ENCODE data around the gene ACSF3. TPM values are rescaled to one million over a fixed set of nuclear protein-coding genes. Genes with fewer than 3 reads are reported as not detected.

Gene ACSF3
- total and polyA plus RNA-seq, 2 experiments from 2014 or later = 20.7 to 28.0 TPM

GRCh38 chr16:89159066-89159849 lies 65.6 kb downstream of the ACSF3 start:
- Histone ChIP-seq H3K79me2 (no peaks in the 10 kb centered on the region), H3K27ac (no peak overlapping the region), H3K27me3 (no peaks in the 10 kb centered on the region), H3K4me3 (no peak overlapping the region), H4K20me1 (ENCODE audit: insufficient read depth, poor library complexity, severe bottlenecking) (no peaks in the 10 kb centered on the region), H3K4me1 (ENCODE audit: insufficient read depth) (peaks cover 13% of the 10 kb centered on the region), H3K4me2 (no peak overlapping the region), H3K9me2 (replicated peaks; ENCODE audit: insufficient read depth) (no peaks in the 10 kb centered on the region), H2AFZ (no peak overlapping the region), H3K9me3 (ENCODE audit: low read depth) (no peaks in the 10 kb centered on the region), H3K36me3 (replicated peaks; ENCODE audit: insufficient read depth, low read depth) (no peaks in the 10 kb centered on the region)
- TF ChIP-seq EZH2 (IDR thresholded peaks at IDR 0.05; ENCODE audit: borderline replicate concordance) (no peak), EZH2phosphoT487 (IDR thresholded peaks at IDR 0.05; ENCODE audit: low read depth, severe bottlenecking, unreplicated experiment) (no peak), CTCF (IDR thresholded peaks at IDR 0.05; ENCODE audit: poor library complexity) (no peak)
- 89% methylated on average over 48 of the region's 48 CpGs for WGBS (ENCODE audit: low lambda C conversion rate, missing lambda C conversion rate)
- DNase-seq (ENCODE audit: low spot score) = no peak

GRCh38 chr16:89159850-89160354 lies 66.2 kb downstream of the ACSF3 start:
- H3K4me3 ChIP-seq = no peak overlapping the region
- no peak for TF ChIP-seq EZH2 (IDR thresholded peaks at IDR 0.05; ENCODE audit: borderline replicate concordance)
- TF ChIP-seq CTCF (IDR thresholded peaks at IDR 0.05; ENCODE audit: poor library complexity) = no peak
- TF ChIP-seq EZH2phosphoT487 (IDR thresholded peaks at IDR 0.05; ENCODE audit: low read depth, severe bottlenecking, unreplicated experiment) = no peak
- DNase-seq (ENCODE audit: low spot score) = no peak
- 94% methylated on average over 16 of the region's 20 CpGs for WGBS (ENCODE audit: low lambda C conversion rate, missing lambda C conversion rate)
- H3K27ac ChIP-seq = no peak overlapping the region
- no peaks in the 10 kb centered on the region for H3K79me2 ChIP-seq
- H3K4me2 ChIP-seq = no peak overlapping the region
- H3K36me3 ChIP-seq (replicated peaks; ENCODE audit: insufficient read depth, low read depth) = no peaks in the 10 kb centered on the region
- H4K20me1 ChIP-seq (ENCODE audit: insufficient read depth, poor library complexity, severe bottlenecking) = no peaks in the 10 kb centered on the region
- H3K9me2 ChIP-seq (replicated peaks; ENCODE audit: insufficient read depth) = no peaks in the 10 kb centered on the region
- H3K4me1 ChIP-seq (ENCODE audit: insufficient read depth) = peaks cover 7% of the 10 kb centered on the region
- H3K27me3 ChIP-seq = no peaks in the 10 kb centered on the region
- H3K9me3 ChIP-seq (ENCODE audit: low read depth) = no peaks in the 10 kb centered on the region
- no peak overlapping the region for H2AFZ ChIP-seq

- Histone ChIP-seq H2AFZ (no peak overlapping the region), H3K36me3 (replicated peaks; ENCODE audit: insufficient read depth, low read depth) (no peaks in the 10 kb centered on the region), H3K4me1 (ENCODE audit: insufficient read depth) (no peaks in the 10 kb centered on the region), H3K27ac (no peak overlapping the region), H3K9me3 (ENCODE audit: low read depth) (no peaks in the 10 kb centered on the region), H4K20me1 (ENCODE audit: insufficient read depth, poor library complexity, severe bottlenecking) (no peaks in the 10 kb centered on the region), H3K4me2 (no peak overlapping the region), H3K4me3 (no peak overlapping the region), H3K79me2 (no peaks in the 10 kb centered on the region), H3K9me2 (replicated peaks; ENCODE audit: insufficient read depth) (no peaks in the 10 kb centered on the region), H3K27me3 (no peaks in the 10 kb centered on the region)
- WGBS (ENCODE audit: low lambda C conversion rate, missing lambda C conversion rate) = 91% methylated on average over 29 of the region's 29 CpGs
- DNase-seq (ENCODE audit: low spot score) = no peak
- no peak for TF ChIP-seq EZH2 (IDR thresholded peaks at IDR 0.05; ENCODE audit: borderline replicate concordance)
- no peak for TF ChIP-seq EZH2phosphoT487 (IDR thresholded peaks at IDR 0.05; ENCODE audit: low read depth, severe bottlenecking, unreplicated experiment)
- TF ChIP-seq CTCF (IDR thresholded peaks at IDR 0.05; ENCODE audit: poor library complexity) = no peak
Measured at GRCh38 chr16:89160977-89161701, 67.5 kb downstream of the ACSF3 start.

Data from hepatocyte (in vitro differentiated cells).